Uterus (tissue), 2 donors: Measurements from ENCODE around the gene MSRB1.

Source experiments
- POLR2A ChIP-seq, 2 donors: fragments of 450-650 bp; IDR thresholded peaks; one replicate each; pipeline ENCODE4 v1.6.1; 2016; ENCODE audit warnings: antibody characterized with exemption in 2 of 2, mild to moderate bottlenecking in 1 of 2, moderate library complexity in 1 of 2
- TF ChIP-seq, protein P1 (sequence below), 4 experiments: fragments of 200-600 bp in 2 of 4; fragments of 450-650 bp in 2 of 4; sonication (generic) in 2 of 4; IDR thresholded peaks; one replicate each; pipeline ENCODE4 v1.5.1; 2016 to 2019; ENCODE audit warnings: antibody characterized with exemption in 4 of 4, mild to moderate bottlenecking in 2 of 4, moderate library complexity in 1 of 4

DNA sequence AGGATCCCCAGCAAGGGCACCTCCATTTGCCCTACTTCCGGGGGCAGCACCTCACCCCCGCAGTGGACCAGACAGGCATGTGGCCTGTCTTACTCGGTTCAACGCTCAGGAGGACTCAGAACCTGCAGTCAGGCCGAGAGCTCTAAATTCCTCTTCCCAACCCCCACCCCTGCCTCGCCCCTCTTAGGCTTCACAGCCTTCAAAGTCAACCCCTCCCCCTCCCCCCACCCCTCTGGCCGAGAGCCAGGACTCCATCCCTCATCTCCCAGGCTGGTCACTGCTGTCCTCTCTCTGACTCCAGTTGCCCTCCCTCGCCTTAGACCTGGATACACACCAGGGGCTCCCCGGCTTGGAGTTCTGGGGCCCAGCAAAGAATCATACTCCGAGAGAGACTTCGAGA lies 16.7 kb downstream of the MSRB1 start:
- TF ChIP-seq, protein P1, sequence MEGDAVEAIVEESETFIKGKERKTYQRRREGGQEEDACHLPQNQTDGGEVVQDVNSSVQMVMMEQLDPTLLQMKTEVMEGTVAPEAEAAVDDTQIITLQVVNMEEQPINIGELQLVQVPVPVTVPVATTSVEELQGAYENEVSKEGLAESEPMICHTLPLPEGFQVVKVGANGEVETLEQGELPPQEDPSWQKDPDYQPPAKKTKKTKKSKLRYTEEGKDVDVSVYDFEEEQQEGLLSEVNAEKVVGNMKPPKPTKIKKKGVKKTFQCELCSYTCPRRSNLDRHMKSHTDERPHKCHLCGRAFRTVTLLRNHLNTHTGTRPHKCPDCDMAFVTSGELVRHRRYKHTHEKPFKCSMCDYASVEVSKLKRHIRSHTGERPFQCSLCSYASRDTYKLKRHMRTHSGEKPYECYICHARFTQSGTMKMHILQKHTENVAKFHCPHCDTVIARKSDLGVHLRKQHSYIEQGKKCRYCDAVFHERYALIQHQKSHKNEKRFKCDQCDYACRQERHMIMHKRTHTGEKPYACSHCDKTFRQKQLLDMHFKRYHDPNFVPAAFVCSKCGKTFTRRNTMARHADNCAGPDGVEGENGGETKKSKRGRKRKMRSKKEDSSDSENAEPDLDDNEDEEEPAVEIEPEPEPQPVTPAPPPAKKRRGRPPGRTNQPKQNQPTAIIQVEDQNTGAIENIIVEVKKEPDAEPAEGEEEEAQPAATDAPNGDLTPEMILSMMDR (IDR thresholded peaks at IDR 0.05): no peak
- no peak for TF ChIP-seq POLR2A (IDR thresholded peaks at IDR 0.05)
